OCI-LY3 (cell line): ENCODE results near the gene MACROD1.

Source experiments
- EZH2phosphoT487 ChIP-seq: fragments of 200-600 bp; shearing (Covaris generic); IDR thresholded peaks from 2 replicates; pipeline ENCODE4 v1.6.1; 2018; ENCODE audit warnings: antibody characterized with exemption, mixed run types, low read depth
- TF ChIP-seq, protein P1 (sequence below): fragments of 200-600, 300-600 bp; sonication (generic); IDR thresholded peaks from 2 replicates; pipeline ENCODE4 v1.5.1; 2014; ENCODE audit warnings: antibody characterized with exemption, low read length, low read depth

DNA sequence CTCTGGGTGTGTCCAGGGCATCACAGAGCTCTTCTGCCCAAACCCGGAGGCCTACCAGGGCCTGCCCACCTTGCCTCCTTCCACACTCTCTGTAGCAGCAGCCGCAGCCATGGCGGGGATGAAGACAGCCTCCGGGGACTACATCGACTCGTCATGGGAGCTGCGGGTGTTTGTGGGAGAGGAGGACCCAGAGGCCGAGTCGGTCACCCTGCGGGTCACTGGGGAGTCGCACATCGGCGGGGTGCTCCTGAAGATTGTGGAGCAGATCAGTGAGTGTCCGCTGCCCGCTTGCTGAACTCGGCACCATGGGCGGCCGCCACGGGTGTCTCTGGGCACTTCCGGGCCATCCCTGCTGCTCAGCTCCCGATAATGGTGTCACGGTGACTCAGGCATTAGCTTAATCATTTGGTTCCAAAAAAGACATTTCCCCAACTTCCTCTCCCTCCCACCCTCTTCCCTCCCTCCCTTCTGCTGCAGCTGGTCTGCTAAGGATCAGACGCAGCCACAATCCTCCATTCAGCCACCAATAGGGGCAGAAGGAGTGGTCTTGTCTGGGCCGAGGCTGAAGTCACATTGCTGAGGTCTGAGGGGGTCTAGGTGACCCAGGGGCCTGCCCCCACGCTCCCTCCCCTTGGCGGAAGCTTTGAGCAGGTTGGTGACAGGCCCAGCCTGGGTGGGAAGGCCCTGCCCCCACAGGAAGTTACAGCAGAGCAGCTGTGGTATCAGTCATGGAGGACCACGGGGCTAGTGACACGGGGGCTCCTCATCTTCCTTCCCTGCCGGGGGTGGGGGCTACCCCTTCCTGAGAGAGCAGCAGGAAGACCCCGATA, 41.6 kb upstream of the MACROD1 start:
- TF ChIP-seq, protein P1, sequence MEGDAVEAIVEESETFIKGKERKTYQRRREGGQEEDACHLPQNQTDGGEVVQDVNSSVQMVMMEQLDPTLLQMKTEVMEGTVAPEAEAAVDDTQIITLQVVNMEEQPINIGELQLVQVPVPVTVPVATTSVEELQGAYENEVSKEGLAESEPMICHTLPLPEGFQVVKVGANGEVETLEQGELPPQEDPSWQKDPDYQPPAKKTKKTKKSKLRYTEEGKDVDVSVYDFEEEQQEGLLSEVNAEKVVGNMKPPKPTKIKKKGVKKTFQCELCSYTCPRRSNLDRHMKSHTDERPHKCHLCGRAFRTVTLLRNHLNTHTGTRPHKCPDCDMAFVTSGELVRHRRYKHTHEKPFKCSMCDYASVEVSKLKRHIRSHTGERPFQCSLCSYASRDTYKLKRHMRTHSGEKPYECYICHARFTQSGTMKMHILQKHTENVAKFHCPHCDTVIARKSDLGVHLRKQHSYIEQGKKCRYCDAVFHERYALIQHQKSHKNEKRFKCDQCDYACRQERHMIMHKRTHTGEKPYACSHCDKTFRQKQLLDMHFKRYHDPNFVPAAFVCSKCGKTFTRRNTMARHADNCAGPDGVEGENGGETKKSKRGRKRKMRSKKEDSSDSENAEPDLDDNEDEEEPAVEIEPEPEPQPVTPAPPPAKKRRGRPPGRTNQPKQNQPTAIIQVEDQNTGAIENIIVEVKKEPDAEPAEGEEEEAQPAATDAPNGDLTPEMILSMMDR, result no peak
- no peak for TF ChIP-seq EZH2phosphoT487
